Measurements from ENCODE around the gene FAM174C. TPM values are rescaled to one million over a fixed set of nuclear protein-coding genes. Genes with fewer than 3 reads are reported as not detected.

FAM174C gene
- total and polyA plus RNA-seq, 2 donors = 4.9 to 55.9 TPM

DNA sequence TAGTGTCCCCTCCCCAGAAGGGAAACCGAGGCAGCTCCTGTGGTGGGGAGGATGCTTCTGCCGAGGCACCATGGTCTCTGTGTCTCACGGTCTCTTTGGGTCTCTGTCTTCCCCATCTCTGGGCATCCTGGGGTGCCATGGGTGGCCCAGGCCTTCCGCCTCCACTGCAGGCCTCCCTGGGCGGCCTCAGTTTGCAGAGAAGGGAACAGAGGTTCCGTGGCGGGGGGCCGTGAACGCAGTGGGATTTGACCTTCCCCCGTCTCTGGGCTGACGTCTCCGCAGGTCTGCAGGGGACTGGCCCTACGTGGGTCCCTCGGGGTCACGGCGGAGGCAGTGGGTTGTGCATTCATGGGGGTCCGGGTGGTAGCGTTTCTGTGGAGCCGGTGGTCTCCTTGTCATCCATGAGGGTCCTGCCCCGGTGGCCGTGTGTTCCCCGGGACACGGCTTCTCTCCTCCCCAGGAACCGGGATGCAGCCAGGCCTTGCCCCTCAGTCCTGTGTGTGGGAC is 14.9 kb downstream of the FAM174C start:
- Histone ChIP-seq H3K27ac (ENCODE audit: low read depth) (no peak overlapping the region), H3K36me3 (ENCODE audit: insufficient read depth) (no peaks in the 10 kb centered on the region), H3K4me1 (ENCODE audit: insufficient read depth) (no peaks in the 10 kb centered on the region), H3K4me3 (ENCODE audit: low read depth, low read length) (no peak overlapping the region)
- DNase-seq (ENCODE audit: extremely low spot score) = no peak
- 87% methylated on average over 24 of the region's 24 CpGs for WGBS

- WGBS = 69% methylated on average over 40 of the region's 40 CpGs
- no peak overlapping the region for H3K27ac ChIP-seq (ENCODE audit: low read depth)
- no peaks in the 10 kb centered on the region for H3K4me1 ChIP-seq (ENCODE audit: insufficient read depth)
- no peak for DNase-seq (ENCODE audit: extremely low spot score)
- no peaks in the 10 kb centered on the region for H3K36me3 ChIP-seq (ENCODE audit: insufficient read depth)
- H3K4me3 ChIP-seq (ENCODE audit: low read depth, low read length) = no peak overlapping the region
Measured at GRCh38 chr19:1290703-1291651, 15.6 kb downstream of the FAM174C start.

DNA sequence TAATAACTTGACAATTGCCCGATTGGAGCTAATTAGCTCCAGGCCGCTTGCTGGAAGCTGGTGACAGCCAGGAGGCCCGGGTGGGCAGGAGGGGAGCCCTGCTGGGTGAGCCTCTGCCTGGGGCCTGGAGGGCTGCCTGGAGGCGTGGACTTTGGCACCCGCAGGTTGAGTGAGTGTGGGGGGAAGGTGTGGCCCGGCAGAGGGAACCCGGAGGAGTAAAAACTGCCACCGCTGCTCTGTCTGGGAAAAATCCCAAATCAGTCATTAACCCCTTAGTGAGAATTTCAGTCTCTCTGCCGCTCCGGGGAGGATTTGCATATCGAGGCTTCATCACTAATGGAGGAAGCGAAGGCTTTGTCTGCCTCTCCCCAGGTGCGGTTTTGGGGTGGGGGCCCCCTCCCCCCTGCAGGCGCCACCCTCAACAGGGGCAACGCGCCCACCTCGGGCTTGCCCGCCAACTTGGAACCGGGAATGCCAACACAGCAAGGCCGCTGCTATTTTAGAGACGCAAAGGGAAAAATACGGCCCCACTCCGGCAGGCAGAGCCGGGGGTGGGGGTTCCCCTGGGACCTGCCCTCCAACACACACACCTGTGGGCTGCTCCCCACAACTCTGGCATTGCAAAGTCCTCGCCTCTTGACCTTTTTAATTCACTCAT is 16.6 kb downstream of the FAM174C start:
- Histone ChIP-seq H3K27ac (ENCODE audit: low read depth) (no peak overlapping the region), H3K4me3 (ENCODE audit: low read depth, low read length) (no peak overlapping the region), H3K36me3 (ENCODE audit: insufficient read depth) (no peaks in the 10 kb centered on the region), H3K4me1 (ENCODE audit: insufficient read depth) (no peaks in the 10 kb centered on the region)
- DNase-seq (ENCODE audit: extremely low spot score) = no peak
- 57% methylated on average over 25 of the region's 25 CpGs for WGBS

GRCh38 chr19:1292419-1293151 is 17.3 kb downstream of the FAM174C start:
- Histone ChIP-seq H3K4me3 (ENCODE audit: low read depth, low read length) (no peak overlapping the region), H3K4me1 (ENCODE audit: insufficient read depth) (no peaks in the 10 kb centered on the region), H3K36me3 (ENCODE audit: insufficient read depth) (no peaks in the 10 kb centered on the region), H3K27ac (ENCODE audit: low read depth) (no peak overlapping the region)
- WGBS = 86% methylated on average over 17 of the region's 17 CpGs
- no peak for DNase-seq (ENCODE audit: extremely low spot score)

- Histone ChIP-seq H3K36me3 (ENCODE audit: insufficient read depth) (no peaks in the 10 kb centered on the region), H3K27ac (ENCODE audit: low read depth) (no peak overlapping the region), H3K4me3 (ENCODE audit: low read depth, low read length) (no peak overlapping the region), H3K4me1 (ENCODE audit: insufficient read depth) (no peaks in the 10 kb centered on the region)
- WGBS = 78% methylated on average over 35 of the region's 35 CpGs
- DNase-seq (ENCODE audit: extremely low spot score) = no peak
Measured at GRCh38 chr19:1293782-1294604, 18.7 kb downstream of the FAM174C start.

DNA sequence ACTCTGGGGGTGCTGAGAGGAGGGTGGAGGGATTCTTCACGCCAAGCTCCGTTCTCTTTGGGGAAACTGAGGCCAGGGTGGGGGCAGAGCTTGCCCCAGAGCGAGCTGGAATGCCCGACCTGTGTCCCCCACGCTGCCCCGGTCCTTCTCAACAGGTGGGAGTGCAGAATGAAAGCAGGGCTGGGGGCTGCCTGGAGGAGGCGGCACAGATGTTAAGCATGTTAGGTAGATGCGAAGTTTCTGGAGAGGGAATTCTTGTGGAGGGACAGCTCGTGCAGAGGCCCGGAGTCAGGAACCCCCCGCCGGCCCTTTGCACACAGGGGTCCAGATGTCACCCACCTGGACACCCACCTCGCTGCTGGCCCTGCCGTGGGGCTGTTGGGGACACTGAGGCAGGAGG is 19.4 kb downstream of the FAM174C start:
- Histone ChIP-seq H3K4me1 (ENCODE audit: insufficient read depth) (no peaks in the 10 kb centered on the region), H3K4me3 (ENCODE audit: low read depth, low read length) (no peak overlapping the region), H3K36me3 (ENCODE audit: insufficient read depth) (no peaks in the 10 kb centered on the region), H3K27ac (ENCODE audit: low read depth) (no peak overlapping the region)
- no peak for DNase-seq (ENCODE audit: extremely low spot score)
- 73% methylated on average over 14 of the region's 14 CpGs for WGBS

- no peak overlapping the region for H3K27ac ChIP-seq (ENCODE audit: low read depth)
- 30% methylated on average over 82 of the region's 82 CpGs for WGBS
- no peak for DNase-seq (ENCODE audit: extremely low spot score)
- no peaks in the 10 kb centered on the region for H3K4me1 ChIP-seq (ENCODE audit: insufficient read depth)
- H3K4me3 ChIP-seq (ENCODE audit: low read depth, low read length) = no peak overlapping the region
- no peaks in the 10 kb centered on the region for H3K36me3 ChIP-seq (ENCODE audit: insufficient read depth)
Measured at GRCh38 chr19:1295169-1296012, 20.1 kb downstream of the FAM174C start.

DNA sequence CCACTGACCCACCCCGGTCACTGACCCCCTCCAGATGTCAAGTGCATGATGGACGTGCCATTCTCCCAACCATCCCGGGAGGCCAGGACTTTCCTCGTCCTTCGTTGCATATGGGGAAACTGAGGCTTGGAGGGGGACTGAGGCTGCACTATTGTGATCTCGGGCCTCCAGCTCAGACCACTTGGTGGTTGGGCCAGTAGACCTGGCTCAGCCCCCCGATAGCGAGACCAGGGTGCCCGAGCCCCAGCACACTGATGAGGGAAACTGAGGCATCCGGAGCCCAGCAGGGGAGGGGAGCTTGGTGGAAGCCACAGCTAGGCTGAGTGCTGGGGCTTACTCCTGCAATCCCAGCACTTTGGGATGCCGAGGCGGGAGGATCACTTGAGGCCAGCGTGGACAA is 20.7 kb downstream of the FAM174C start:
- Histone ChIP-seq H3K36me3 (ENCODE audit: insufficient read depth) (no peaks in the 10 kb centered on the region), H3K27ac (ENCODE audit: low read depth) (no peak overlapping the region), H3K4me3 (ENCODE audit: low read depth, low read length) (no peak overlapping the region), H3K4me1 (ENCODE audit: insufficient read depth) (no peaks in the 10 kb centered on the region)
- WGBS = 76% methylated on average over 13 of the region's 13 CpGs
- no peak for DNase-seq (ENCODE audit: extremely low spot score)

DNA sequence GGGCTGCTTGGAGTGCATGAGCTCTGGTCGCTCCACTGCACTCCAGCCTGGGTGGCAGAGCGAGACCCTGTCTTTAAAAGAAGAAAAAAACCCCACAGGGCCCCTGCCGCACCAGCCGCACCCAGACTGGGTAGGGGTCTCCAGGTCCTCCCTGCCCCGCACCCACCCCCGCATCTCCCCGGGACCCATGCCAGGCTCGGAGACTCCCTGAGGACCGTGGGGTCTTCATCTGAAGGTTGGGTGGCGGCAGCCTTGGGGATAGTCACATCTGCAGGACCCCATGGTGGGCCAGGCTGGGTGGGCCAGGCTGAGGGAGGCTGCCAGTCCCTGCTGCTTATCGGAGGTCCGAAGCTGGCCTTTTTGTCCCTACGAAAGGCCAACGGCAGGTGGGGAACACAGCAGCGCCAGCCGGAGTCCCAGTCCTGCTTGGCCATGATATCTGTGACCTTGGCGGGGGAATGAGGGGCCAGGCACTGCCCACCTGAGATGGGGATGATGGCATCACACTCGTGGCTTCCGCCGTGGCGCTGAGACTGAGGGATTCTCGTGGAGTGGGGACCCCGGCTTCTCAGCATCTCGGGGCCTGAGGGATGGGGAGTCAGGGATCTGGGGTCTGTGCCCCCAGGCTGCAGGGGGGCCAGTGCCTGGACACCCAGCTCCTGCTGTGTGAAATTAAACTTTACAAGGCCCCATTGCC is 21.4 kb downstream of the FAM174C start:
- DNase-seq (ENCODE audit: extremely low spot score) = no peak
- no peak overlapping the region for H3K27ac ChIP-seq (ENCODE audit: low read depth)
- no peaks in the 10 kb centered on the region for H3K36me3 ChIP-seq (ENCODE audit: insufficient read depth)
- no peaks in the 10 kb centered on the region for H3K4me1 ChIP-seq (ENCODE audit: insufficient read depth)
- 87% methylated on average over 24 of the region's 24 CpGs for WGBS
- no peak overlapping the region for H3K4me3 ChIP-seq (ENCODE audit: low read depth, low read length)

DNA sequence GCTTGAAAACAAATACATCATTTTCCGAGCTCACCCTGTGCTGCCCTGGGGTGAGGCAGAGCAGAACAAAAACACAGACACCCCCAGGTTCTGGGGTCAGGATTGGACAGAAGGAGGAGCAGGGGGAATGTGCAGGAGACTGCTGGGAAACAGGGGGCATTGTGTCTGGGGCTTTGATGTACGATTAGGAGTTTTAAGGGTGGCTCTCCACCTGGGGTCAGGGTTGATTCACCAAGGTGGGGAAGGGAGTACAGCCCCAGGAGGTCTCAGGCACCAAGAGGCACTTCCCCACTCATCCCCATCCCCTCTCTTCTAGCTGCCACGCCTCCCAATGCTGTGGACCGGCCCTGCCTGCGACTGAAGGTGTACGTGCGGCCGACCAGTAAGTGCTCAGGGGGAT is 22.9 kb downstream of the FAM174C start:
- H3K4me1 ChIP-seq (ENCODE audit: insufficient read depth) = no peaks in the 10 kb centered on the region
- WGBS = 79% methylated on average over 8 of the region's 8 CpGs
- no peaks in the 10 kb centered on the region for H3K36me3 ChIP-seq (ENCODE audit: insufficient read depth)
- DNase-seq (ENCODE audit: extremely low spot score) = no peak
- H3K27ac ChIP-seq (ENCODE audit: low read depth) = no peak overlapping the region
- H3K4me3 ChIP-seq (ENCODE audit: low read depth, low read length) = no peak overlapping the region

- Histone ChIP-seq H3K4me1 (ENCODE audit: insufficient read depth) (no peaks in the 10 kb centered on the region), H3K27ac (ENCODE audit: low read depth) (no peak overlapping the region), H3K36me3 (ENCODE audit: insufficient read depth) (no peaks in the 10 kb centered on the region), H3K4me3 (ENCODE audit: low read depth, low read length) (no peak overlapping the region)
- WGBS = 75% methylated on average over 34 of the region's 34 CpGs
- no peak for DNase-seq (ENCODE audit: extremely low spot score)
Measured at GRCh38 chr19:1299801-1300200, 24.5 kb downstream of the FAM174C start.

Data from urinary bladder (tissue), 4 donors.